Activated CD4-positive, alpha-beta T cell treated with anti-CD3 and anti-CD28 coated beads, Interleukin-10, Interleukin-2, amounts not matched to agents 100 ng/mL and 50 ng/mL, durations not matched to agents 16 hours and 8 hours (primary cell): ENCODE data around the gene ZNF487.
A peak's percentile ranks its signal among the peaks of the same experiment; 100 is the strongest.
"Not testable (repeated sequence)": the region's sequence is repeated elsewhere in the genome, so short reads cannot be mapped to it uniquely, and the experiment has no call there.

Source experiments
- DNase-seq: peaks from one replicate; pipeline ENCODE4 v3.0.0-alpha.2; 2020

ZNF487 gene

GRCh38 chr10:43407148-43407575 lies 29.7 kb upstream of the ZNF487 start:
- DNase-seq: peak; percentile 68

DNA sequence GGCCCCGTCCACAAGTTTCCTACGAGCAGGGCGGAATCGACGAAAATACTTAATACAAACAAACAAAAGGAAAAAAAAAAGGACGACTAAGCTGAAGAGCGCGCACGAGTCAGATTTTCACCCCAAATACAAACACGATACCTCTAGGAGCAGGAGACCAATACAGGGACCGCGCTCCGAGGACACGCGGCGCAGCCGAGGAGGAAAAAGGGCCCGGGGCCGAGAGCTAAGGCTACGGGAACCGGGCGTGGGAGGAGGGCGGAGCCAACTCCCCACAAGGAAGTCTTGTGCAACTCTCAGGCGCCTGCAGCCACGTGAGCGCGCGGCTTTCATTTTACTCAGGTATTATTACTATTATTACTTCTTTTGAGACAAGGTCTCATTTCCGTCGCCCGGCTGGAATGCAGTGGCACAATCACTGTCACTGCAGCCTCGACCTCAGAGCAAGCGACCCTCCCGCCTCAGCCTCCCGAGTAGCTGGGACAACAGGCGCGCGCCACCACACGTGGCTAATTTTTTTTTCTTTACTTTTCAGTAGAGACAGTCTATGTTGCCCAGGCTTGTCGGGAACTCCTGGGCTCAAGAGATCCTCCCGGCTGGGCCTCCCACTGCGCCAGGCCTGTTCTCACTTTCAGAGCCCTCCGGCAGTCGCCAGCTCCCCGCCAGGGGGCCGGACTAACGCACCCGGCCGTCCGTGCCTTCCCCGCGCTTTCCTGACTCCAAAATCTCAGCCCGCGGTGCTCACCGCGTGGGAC lies 29.2 kb upstream of the ZNF487 start:
- DNase-seq: peak; percentile 95

GRCh38 chr10:43408331-43408709 lies 28.6 kb upstream of the ZNF487 start:
- no peak for DNase-seq

DNA sequence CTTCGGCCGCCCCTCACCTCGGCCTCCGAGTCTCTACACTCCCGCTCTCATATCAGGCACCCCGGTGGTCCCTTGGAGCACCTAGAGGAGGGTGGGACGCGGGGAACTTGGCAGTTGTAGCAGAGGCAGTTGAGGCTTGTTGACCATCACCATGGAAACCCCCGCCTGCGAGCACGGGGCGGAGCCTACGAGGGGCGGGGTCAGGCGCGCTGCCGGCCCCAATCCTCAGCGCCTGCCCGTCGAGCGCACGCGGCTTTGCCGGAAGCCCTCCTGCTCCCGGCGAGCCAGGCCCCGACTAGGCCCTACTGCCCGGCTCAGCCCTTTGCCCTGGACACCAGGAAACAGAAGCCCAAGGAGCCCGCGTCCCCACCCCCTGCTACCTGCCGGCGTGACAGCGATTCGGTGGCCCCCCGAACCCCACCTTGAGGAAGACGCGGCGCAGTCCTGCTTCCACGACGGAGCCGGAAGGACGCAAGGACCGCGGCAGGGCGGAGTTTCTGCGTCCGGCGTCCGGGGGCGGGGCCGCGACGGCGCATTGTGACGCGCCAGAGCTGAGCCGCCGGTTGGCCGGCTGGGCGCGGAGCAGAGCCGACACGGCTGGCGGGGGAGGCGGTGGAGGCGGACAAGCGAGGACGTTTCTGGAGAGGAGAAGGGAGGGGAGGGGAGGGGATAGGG lies 28.1 kb upstream of the ZNF487 start, which contains the start of gene HNRNPF:
Gene HNRNPF (minus strand): TSS at position 477 of the 675 bp plus-strand sequence. CDS start 21,302 bp downstream, outside the sequence.
- DNase-seq: peak; percentile 96

DNA sequence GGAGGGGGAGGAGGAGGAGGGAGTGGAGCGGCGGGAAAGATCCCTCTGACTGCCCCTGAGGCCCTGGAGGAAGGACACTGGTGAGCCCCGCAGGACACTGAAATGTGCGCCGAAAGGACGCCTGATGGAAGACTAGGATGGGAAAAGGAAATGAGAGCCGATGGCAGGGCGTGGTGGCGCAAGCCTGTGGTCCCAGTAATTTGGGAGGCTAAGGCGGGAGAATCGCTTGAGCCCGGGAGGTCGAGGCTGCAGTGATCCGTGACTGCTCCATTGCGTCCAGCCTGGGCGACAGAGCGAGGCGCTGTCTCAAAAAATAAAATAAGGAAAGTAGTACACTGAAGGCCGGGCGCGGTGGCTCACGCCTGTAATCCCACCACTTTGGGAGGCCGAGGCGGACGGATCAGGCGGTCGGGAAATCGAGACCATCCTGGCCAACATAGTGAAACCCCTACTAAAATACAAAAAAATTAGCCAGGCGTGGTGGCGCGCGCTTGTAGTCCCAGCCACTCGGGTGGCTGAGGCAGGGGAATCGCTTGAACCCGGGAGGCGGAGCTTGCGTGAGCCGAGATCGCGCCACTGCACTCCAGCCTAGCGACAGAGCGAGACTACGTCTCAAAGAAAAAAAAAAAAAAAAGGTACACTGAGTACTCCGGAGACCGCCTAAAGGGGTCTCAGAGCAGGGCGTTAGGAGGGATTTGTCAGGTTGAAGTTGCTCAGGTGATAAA lies 27.4 kb upstream of the ZNF487 start:
- peak; percentile 85 for DNase-seq

- no peak for DNase-seq
These were observed 26.6 kb upstream of the ZNF487 start for GRCh38 chr10:43410345-43410744.

DNA sequence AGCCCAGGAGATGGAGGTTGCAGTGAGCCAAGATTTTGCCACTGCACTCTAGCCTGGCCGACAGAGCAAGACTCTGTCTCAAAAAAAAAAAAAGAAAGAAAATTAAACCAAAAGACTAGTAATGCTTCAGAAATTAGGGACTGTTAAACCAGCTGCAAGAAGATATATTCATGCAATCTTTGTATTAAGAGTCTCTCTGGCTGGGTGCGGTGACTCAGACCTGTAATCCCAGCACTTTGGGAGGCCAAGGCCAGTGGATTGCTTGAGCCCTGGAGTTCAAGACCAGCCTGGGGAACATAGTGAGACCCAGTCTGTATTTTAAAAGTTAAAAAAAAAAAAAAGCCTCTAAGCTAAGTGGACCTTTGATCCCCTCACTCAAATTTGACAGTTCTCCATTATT lies 25.4 kb upstream of the ZNF487 start:
- DNase-seq: no peak

DNA sequence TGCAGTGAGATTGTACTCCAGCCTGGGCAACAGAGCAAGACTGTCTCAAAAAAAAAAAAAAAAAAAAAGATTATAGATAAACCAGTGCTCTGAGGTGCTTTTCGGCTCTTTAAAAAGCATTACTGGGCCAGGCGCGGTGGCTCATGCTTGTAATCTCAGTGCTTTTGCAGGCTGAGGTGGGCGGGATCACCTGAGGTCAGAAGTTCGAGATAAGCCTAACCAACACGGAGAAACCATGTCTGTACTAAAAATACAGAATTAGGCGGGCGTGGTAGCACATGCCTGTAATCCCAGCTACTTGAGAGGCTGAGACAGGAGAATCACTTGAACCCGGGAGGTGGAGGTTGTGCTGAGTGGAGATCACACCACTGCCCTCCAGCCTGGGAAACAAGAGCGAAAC lies 21.4 kb upstream of the ZNF487 start:
- DNase-seq: no peak

DNA sequence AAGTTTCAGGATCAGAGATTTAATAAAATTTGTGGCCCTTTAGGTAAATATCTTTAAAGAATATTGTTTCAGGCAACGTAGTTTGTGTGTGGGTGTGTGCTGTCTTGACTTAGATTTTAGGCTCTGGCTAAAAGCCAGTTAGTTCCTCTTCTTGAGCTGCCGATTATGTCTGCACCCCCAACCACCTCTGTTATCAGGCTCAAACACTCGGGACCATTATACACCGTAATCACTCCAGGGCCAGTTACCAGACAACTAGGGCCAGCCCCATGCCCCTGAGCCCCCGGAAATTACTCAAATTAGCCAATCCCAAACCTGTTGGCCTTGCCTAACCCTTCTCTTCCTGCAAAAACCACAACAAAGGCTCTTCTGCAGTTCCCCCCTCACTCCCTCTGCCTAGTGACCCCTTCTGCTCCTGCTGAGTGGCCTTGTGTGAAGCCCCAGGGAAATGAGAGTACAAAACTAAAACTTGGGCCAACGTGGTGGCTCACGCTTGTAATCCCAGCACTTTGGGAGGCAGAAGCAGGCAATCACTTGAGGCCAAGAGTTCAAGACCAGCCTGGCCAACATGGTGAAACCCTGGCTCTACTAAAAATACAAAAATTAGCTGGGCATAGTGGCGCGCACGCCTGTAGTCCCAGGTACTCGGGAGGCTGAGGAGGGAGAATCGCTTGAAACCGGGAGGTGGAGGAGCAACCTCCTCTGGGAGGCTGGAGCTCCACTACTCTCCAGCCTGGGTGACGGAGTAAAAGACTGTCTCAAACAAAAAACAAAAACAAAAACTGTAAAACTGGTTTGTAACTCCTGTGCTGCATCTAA lies 18.8 kb upstream of the ZNF487 start:
- DNase-seq: peak; percentile 82

GRCh38 chr10:43419997-43420368 lies 16.9 kb upstream of the ZNF487 start:
- DNase-seq: no peak

DNA sequence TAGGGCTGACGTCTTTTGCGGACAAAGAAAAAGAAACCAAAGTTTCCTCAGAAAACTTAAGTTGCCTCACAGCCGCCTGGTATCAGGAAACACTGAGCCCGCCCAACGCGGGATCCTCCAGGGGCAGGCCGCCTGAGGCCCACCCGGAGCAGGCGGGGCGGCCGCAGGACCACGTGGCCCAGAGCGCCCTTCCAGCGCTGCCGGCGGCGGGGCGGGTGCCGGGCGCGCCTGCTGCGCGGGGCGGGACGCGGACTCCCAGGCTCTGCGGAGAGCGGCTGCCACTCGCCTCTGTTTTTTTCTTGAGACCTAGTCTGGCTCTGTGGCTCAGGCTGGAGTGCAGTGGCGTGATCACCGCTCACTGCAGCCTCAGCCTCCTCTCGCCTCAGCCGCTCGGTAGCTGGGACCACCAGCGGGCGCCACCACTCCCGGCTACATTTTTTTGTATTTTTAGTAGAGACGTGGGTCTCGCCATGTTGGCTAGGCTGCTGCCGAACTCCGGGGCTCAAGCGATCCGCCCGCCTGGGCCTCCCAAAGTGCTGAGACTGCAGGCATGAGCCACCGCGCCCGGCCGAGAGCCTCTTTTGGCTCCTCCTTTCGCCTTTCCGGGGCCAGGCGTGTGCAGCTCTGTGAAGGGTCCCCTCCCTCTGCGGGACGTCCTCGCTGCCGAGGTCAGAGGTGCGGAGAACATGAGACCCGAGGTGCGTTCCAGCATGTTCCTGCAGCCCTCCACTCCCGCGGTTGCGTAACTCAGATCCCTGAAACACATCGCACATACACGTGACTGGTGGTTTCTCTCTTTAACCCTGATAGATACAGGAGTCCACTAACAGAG lies 16.3 kb upstream of the ZNF487 start:
- peak; percentile 91 for DNase-seq

- no peak for DNase-seq
These were observed 15.8 kb upstream of the ZNF487 start for GRCh38 chr10:43421201-43421507.

DNA sequence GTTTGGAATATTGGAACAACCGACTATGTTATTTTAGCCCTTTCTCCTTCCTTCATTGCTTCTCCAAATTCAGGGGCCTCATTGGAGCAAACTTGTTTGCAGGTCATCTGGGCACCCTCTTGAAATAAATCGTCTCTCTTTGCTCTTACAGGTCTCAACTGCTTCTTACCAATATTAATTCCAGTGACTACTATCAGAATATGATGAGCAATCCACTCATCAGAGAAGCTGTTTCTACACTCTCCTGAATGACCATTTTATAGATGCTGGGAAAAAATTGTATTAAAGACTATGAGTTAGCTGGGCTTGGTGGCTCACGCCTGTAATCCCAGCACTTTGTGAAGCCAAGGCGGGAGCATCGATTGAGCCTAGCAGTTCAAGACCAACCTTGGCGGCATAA lies 15.4 kb upstream of the ZNF487 start:
- no peak for DNase-seq

GRCh38 chr10:43421944-43422343 lies 15.0 kb upstream of the ZNF487 start:
- not testable (repeated sequence) for DNase-seq

GRCh38 chr10:43424416-43424815 lies 12.5 kb upstream of the ZNF487 start:
- DNase-seq: no peak

- DNase-seq: not testable (repeated sequence)
These were observed 10.4 kb upstream of the ZNF487 start for GRCh38 chr10:43426476-43426875.

DNA sequence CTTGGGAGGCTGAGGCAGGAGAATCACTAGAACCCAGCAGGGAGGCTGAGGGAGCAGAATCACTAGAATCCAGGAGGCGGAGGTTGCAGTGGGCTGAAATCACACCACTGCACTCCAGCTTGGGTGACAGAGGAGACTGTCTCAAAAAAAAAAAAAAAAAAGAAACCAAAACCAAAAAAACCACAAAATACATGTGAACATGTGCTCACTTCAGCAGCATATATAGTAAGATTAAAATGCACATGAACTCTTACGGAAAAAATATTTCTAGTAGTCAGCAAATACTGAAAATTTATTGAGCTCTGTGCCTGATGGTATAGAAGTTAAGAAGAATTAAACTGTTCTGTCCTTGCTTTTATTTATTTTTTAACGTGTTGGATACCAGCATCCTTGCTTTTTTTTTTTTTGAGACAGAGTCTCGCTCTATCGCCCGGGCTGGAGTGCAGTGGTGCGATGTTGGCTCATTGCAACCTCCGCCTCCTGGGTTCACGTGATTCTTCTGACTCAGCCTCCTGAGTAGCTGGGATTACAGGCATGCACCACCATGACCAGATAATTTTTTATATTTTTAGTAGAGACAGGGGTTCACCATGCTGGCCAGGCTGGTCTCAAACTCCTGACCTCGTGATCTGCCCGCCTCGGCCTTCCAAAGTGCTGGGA lies 9.6 kb upstream of the ZNF487 start:
- peak; percentile 68 for DNase-seq

- no peak for DNase-seq
These were observed 5.8 kb upstream of the ZNF487 start for GRCh38 chr10:43430926-43431663.

GRCh38 chr10:43437141-43437870 lies 395 bp downstream of the ZNF487 start:
- no peak for DNase-seq
